IPS-NIHi7 (cell line): ENCODE data around the gene CCDC141.

ENCODE experiments used
- DNase-seq: peaks from one replicate; pipeline ENCODE4 v3.0.0; 2012; ENCODE audit warnings: mixed read lengths; ENCODE audit errors: extremely low spot score

The CCDC141 gene

GRCh38 chr2:178980815-178981214 lies 69.1 kb downstream of the CCDC141 start:
- DNase-seq, result no peak

- no peak for DNase-seq
Measured at GRCh38 chr2:178978667-178979066, 71.3 kb downstream of the CCDC141 start.

GRCh38 chr2:178976351-178976750 lies 73.6 kb downstream of the CCDC141 start:
- DNase-seq, result no peak

GRCh38 chr2:178962805-178963433 lies 87.0 kb downstream of the CCDC141 start:
- no peak for DNase-seq

GRCh38 chr2:178962152-178962551 lies 87.8 kb downstream of the CCDC141 start:
- no peak for DNase-seq

GRCh38 chr2:178954049-178954448 lies 95.9 kb downstream of the CCDC141 start:
- DNase-seq, result no peak

GRCh38 chr2:178951266-178952006 lies 98.5 kb downstream of the CCDC141 start:
- no peak for DNase-seq

GRCh38 chr2:178949584-178949983 lies 100.4 kb downstream of the CCDC141 start:
- DNase-seq, result no peak

- no peak for DNase-seq
Measured at GRCh38 chr2:178949151-178949550, 100.8 kb downstream of the CCDC141 start.

GRCh38 chr2:178947006-178947405 lies 102.9 kb downstream of the CCDC141 start:
- no peak for DNase-seq

GRCh38 chr2:178946494-178946893 lies 103.4 kb downstream of the CCDC141 start:
- DNase-seq, result no peak

- no peak for DNase-seq
Measured at GRCh38 chr2:178943745-178944144, 106.2 kb downstream of the CCDC141 start.

GRCh38 chr2:178934571-178934970 lies 115.4 kb downstream of the CCDC141 start:
- no peak for DNase-seq

GRCh38 chr2:178933493-178933892 lies 116.4 kb downstream of the CCDC141 start:
- DNase-seq, result no peak

GRCh38 chr2:178928077-178928476 lies 121.9 kb downstream of the CCDC141 start:
- no peak for DNase-seq

- no peak for DNase-seq
Measured at GRCh38 chr2:178927173-178927572, 122.8 kb downstream of the CCDC141 start.

GRCh38 chr2:178924817-178925216 lies 125.1 kb downstream of the CCDC141 start:
- DNase-seq, result no peak

- DNase-seq, result no peak
Measured at GRCh38 chr2:178923546-178923945, 126.4 kb downstream of the CCDC141 start.

- DNase-seq, result no peak
Measured at GRCh38 chr2:178920916-178921513, 128.9 kb downstream of the CCDC141 start.

GRCh38 chr2:178917555-178917954 lies 132.4 kb downstream of the CCDC141 start:
- DNase-seq, result no peak

GRCh38 chr2:178915423-178916173 lies 134.3 kb downstream of the CCDC141 start:
- DNase-seq, result no peak

GRCh38 chr2:178914259-178914849 lies 135.6 kb downstream of the CCDC141 start:
- DNase-seq, result peak; percentile 82
